Activated CD4-positive, alpha-beta T cell treated with anti-CD3 and anti-CD28 coated beads, Interleukin-2, amount 50 U/mL, for 24 hours (primary cell): Measurements from ENCODE around the gene MOK.
"Not testable (repeated sequence)": the region's sequence is repeated elsewhere in the genome, so short reads cannot be mapped to it uniquely, and the experiment has no call there.

ENCODE experiments used
- DNase-seq, 2 donors: peaks; one replicate each; pipeline ENCODE4 v3.0.0-alpha.2; 2020; ENCODE audit warnings: low read depth in 1 of 2, low spot score in 1 of 2

MOK gene

GRCh38 chr14:102321456-102322422, 16.8 kb upstream of the MOK start:
- DNase-seq = no peak

DNA sequence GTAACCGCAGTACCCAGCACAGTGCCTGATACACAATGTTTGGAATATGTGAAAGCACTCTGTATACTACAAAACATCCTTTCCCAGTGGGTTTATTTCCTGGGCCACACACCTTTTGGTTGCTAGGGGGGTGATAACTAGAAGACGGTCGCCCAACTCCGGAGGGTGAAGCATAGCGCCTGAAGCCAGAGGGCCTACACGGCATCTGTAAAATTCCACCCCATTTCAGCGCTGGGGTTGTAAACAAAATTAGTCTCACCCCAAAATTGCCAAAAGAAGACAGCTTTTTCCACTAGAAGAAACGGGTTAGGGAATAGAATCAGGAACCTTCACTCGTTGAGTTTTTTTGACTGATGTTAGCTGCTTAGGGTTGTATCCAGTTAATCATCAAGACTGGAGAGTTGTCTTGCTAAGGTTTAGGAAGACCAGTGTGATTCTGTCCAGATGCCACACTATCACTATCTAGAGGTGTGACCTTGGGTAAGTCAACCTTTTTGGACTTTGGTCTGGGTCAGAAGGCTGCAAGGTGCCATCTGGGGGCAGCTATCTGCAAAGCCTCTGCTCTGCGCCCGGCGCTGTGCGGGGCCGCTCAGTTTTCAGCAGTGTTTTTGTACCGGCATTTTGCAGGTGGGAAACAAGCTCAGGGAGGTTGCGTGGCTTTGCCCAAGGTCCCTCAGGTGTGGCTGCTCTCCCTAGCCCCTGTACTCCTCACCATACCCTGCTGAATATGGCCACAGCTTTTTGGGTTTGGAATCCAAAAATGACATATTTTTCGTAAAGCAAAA, 15.9 kb upstream of the MOK start:
- DNase-seq = no peak

DNA sequence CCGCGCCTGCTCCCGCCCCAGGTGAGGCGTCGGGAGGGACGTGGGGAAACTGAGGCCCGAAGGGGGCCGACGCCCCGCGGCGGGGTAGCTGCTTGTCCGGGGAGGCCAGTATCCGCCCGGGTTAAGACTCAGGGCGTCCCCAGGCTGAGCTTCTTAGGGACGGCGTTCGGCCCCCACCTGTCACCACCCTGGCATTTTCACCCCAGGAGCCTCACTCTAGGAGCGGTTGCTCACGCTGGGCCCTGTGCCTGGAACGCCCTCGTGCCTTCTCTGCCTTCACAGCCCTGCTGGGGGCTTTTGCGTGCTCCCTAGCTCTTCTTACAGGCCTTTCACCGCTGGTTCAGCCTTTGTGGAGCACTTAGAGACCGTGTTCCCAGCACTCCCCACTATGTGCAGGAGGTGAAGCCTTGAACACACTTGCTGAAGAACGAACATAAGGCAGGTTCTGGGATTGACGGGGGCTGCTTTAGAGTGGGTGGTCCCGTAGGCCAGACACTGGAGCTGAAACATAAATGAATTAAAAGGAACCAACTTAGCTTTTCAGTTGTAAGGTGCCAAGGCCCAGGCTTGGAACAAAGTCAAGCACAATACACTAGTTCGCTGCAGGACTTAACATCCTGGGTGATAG, 15.2 kb upstream of the MOK start:
- DNase-seq = no peak

GRCh38 chr14:102319351-102320032, 14.5 kb upstream of the MOK start, which contains the start of gene ZNF839:
Gene ZNF839, plus strand, starts transcription at chr14:102319746. Its CDS starts 20 bp downstream, at chr14:102319766.
- DNase-seq = peak; percentile 92 to 94

DNA sequence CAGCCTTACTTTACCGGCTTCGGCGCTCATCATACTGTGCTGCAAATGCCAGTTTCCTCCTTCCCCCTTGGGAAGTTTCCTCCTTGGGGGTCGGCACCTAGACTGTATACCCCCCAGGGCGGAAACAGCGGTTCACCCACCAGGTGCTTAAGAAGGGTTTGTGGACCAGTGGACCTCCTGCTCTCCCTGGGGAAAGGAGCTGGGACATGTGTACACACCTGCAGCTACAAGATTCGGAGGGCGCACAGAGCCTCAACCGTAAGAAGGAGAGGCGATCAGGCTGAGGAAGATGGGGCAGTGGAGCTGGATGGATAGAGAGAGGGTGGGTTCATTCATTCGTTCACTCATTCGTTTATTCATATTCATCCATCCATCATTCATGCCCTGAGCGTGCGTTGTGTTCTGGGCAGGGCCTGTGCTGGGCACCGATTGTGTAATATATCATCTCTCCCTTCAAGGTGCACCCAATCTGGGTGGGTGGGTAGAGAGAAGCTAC, 13.9 kb upstream of the MOK start:
- DNase-seq = no peak

DNA sequence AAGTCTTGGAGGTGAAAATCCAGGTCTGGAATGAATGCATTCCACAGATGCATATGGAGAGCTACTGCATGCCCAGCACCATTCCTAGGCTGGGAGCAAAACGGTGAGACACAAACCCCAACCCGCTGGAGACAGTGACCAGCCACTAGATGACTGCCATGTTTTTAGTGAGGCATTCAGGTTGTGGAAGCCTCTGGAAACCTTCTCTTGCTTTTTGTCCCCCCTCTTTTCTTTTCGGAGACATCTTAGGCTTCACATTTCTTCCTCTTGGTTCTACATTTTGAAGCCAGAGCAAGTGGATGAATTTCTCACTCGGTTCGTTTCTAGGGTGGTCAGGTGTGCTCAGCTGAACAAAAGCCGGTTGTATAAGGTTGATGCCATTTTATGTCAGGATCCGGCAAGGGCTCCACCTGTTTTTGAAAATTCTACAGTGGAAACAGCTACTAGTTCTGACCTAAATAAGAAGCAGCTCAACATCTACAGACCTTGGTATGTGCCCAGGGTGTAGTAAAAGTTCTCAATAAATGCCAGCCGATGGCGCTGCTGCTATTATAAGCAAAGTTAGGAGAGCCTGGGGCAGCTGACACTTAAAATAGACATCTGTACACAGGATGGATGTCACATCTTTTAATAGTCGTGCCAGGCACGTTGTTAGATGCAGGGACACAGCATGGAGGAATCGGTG, 12.7 kb upstream of the MOK start:
- no peak for DNase-seq

GRCh38 chr14:102316743-102317563, 12.0 kb upstream of the MOK start:
- DNase-seq = peak; percentile 92 to 100

GRCh38 chr14:102316338-102316742, 11.4 kb upstream of the MOK start:
- no peak for DNase-seq

- no peak for DNase-seq
Measured at GRCh38 chr14:102315121-102315520, 10.2 kb upstream of the MOK start.

DNA sequence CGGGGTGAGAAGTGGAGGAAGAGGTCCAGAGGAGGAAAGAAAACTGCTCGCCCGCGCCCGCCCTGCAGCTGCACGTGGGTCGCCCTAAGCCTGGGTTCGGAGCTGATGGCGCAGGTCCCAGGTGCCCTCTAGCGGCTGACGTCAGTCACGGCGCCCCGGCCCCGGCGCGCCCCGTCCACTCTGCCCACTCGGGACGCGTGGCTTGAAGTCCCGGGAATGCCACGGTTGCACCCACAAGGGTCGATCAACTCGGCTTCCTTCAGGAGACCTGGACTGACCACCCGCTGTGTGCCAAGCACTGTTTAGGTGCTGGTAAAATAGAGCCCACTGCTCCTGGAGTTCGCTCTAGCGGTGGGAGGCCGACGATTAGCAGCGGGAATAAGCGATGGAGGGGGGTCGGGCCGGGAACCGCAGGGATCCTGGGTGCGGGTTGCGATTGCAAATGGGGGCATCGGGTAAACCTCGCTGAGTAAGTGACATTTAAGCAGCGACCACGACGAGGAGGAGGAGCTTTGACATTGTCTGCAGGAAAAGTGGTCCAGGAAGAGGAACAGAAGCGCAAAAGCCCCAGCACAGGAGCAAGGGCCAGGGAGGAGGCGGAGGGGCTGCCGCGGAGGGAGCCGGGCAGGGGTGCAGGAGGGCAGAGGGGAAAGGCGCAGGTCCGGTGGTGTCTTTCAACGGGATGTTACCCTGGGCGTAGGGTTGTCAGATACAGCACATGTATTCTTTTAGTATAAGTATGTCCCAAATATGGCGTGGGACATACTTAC, 9.5 kb upstream of the MOK start:
- peak; percentile 66 to 70 for DNase-seq

DNA sequence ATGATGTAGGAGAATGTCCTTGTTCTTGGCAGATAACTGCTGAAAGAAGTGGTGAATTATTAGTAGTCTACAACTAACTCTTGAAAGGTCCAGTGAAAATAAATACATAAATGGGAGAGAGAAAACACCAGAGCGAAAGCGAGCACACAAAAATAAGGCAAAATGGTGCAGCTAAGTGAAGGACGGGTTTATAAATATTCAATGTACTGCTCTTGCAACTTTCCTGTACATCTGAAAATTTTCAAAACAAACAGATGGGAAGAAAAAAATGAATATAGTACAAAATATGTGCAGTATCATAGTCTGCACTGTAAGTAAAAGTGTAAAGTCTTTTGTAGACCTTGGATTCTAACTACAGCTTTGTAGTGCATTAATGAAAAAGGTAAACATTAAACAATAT, 1.3 kb downstream of the MOK start:
- no peak for DNase-seq

DNA sequence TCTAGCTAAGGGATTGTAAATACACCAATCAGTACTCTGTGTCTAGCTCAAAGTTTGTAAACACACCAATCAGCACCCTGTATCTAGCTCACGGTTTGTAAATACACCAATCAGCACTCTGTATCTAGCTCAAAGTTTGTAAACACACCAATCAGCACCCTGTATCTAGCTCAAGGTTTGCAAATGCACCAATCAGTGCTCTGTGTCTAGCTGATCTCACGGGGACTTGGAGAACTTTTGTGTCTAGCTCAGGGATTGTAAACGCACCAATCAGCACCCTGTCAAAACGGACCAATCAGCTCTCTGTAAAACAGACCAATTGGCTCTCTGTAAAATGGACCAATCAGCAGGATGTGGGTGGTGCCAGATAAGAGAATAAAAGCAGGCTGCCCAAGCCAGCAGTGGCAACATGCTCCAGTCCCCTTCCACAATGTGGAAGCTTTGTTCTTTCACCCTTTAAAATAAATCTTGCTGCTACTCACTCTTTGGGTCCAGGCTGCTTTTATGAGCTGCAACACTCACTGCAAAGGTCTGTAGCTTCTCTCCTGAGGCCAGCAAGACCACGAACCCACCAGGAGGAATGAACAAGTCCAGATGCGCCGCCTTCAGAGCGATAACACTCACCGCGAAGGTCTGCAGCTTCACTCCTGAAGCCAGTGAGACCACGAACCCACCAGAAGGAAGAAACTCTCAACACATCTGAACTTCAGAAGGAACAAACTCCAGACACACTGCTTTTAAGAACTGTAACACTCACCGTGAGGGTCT, 6.5 kb downstream of the MOK start:
- not testable (repeated sequence) for DNase-seq

DNA sequence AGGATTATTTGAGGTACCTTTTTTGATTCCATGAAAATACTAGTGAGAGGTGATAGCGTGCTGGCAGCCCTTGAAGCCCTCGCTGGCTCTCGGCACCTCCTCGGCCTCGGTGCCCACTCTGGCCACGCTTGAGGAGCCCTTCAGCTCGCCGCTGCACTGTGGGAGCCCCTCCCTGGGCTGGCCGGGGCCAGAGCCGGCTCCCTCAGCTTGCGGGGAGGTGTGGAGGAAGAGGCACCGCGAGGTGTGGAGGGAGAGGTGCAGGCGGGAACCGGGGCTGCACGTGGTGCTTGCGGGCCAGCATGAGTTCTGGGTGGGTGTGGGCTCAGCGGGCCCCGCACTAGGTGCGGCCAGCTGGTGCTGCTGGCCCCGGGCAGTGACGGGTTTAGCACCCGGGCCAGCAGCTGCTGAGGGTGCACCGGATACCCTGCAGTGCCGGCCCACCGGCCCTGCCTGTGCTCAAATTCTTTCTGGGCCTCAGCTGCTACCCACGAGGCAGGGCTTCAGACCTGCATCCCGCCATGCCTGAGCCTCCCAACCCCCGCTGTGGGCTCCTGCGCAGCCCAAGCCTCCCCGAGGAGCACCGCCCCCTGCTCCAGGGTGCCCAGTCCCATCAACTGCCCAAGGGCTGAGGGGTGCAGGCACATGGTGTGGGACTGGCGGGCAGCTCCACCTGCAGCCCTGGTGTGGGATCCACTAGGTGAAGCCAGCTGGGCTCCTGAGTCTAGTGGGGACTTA, 7.4 kb downstream of the MOK start:
- DNase-seq = no peak

DNA sequence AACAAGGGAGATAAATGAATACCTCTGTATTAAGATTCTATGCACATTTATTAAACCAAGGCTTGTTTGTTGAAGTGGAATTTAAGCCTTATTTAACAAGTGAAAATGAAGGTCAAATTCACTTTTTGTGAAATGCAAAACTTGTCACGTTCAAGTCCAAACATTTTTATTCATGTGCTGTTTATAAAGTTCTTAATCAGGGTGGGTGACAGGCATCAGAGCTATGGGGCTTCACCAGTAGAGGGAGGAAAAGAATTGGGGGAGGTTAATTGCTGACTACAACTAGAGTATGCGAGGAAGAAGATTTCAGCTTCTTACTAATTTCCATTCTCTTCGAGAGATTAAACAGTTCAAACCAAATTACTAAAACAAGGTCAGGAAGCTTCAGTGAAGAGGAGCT, 9.7 kb downstream of the MOK start:
- no peak for DNase-seq

- DNase-seq = no peak
Measured at GRCh38 chr14:102293781-102294180, 11.2 kb downstream of the MOK start.

GRCh38 chr14:102292441-102292840, 12.5 kb downstream of the MOK start:
- no peak for DNase-seq

DNA sequence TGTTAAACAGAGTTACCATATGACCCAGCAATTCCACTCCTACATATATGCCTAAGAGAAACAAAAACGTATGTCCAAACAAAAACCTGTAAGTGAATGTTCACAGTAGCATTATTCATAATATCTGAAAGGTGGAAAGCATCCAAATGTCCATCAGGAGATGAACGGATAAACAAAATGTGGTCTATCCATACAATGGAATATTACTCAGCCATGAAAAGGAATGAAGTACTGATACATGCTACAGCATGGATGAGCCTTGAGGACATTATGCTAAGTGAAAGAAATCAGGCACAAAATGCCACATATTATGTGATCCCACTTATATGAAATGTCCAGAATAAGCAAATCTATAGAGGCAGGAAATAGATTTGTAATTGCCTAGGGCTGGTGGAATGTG, 16.8 kb downstream of the MOK start:
- no peak for DNase-seq
